ENCODE measurements around the gene OSBP. TPM values are rescaled to one million over a fixed set of nuclear protein-coding genes. Genes with fewer than 3 reads are reported as not detected.

OSBP gene
- total and polyA plus RNA-seq, 2 donors = 23.3 to 45.2 TPM

DNA sequence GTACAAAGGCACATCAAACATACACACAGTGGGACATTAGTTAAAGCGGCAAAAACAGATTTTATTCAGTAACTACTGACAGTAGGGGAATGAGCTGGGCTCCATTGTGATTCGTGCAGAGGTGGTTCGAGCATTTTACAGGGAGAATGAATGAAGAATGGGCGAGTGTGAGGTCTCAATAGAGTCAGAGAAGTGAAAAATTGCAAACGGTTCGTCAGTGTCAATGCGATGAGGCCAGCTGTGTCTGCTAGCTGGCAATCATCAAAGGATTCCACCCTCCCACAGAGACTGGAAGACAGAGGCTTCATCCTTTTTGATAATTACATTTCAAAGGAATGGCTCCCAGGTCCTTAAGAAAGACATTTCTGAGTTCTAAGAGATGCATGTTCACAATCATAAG, 86.9 kb downstream of the OSBP start:
- Histone ChIP-seq H3K27ac (ENCODE audit: low read depth) (no peak overlapping the region), H3K4me3 (ENCODE audit: low read depth, low read length) (no peak overlapping the region), H3K36me3 (ENCODE audit: insufficient read depth) (no peaks in the 10 kb centered on the region), H3K4me1 (ENCODE audit: insufficient read depth) (no peaks in the 10 kb centered on the region)
- 52% methylated on average over 7 of the region's 7 CpGs for WGBS
- no peak for DNase-seq (ENCODE audit: extremely low spot score)

Small RNA genes lying within 50 kb of the gene (small RNA-seq; reads per million reads assigned to genes)
- not detected for gene MIR3162

Other genes with a start within 250 kb of the OSBP start
- not detected for gene OR5A2, start 189.4 kb downstream of the OSBP start, total RNA-seq
- gene OR5A2, start 189.4 kb downstream of the OSBP start, polyA plus RNA-seq = not detected
- gene OR5A1, start 179.3 kb downstream of the OSBP start, total RNA-seq = not detected
- gene OR5A1, start 179.3 kb downstream of the OSBP start, polyA plus RNA-seq = not detected
- not detected for gene OR4D6, start 158.8 kb downstream of the OSBP start, total RNA-seq
- gene OR4D6, start 158.8 kb downstream of the OSBP start, polyA plus RNA-seq = not detected
- gene OR4D10, start 142.5 kb downstream of the OSBP start, total RNA-seq = not detected
- gene OR4D10, start 142.5 kb downstream of the OSBP start, polyA plus RNA-seq = not detected
- not detected for gene OR4D11, start 112.2 kb downstream of the OSBP start, total RNA-seq
- not detected for gene OR4D11, start 112.2 kb downstream of the OSBP start, polyA plus RNA-seq
- gene OR4D9, start 104.2 kb downstream of the OSBP start, total RNA-seq = not detected
- not detected for gene OR4D9, start 104.2 kb downstream of the OSBP start, polyA plus RNA-seq
- 10.9 TPM for gene PATL1, start 53.3 kb upstream of the OSBP start, total RNA-seq
- 19.5 TPM for gene PATL1, start 53.3 kb upstream of the OSBP start, polyA plus RNA-seq
- gene OR10V1, start 98.1 kb upstream of the OSBP start, total RNA-seq = not detected
- gene OR10V1, start 98.1 kb upstream of the OSBP start, polyA plus RNA-seq = not detected
- gene STX3, start 139.6 kb upstream of the OSBP start, total RNA-seq = 11.9 TPM
- gene STX3, start 139.6 kb upstream of the OSBP start, polyA plus RNA-seq = 14.2 TPM
- gene MRPL16, start 195.0 kb upstream of the OSBP start, total RNA-seq = 24.0 TPM
- 49.9 TPM for gene MRPL16, start 195.0 kb upstream of the OSBP start, polyA plus RNA-seq
- not detected for gene CBLIF, start 229.7 kb upstream of the OSBP start, total RNA-seq
- gene CBLIF, start 229.7 kb upstream of the OSBP start, polyA plus RNA-seq = not detected

Data from urinary bladder (tissue), 4 donors.